Measurements from ENCODE around the gene BRD4.

Gene BRD4

DNA sequence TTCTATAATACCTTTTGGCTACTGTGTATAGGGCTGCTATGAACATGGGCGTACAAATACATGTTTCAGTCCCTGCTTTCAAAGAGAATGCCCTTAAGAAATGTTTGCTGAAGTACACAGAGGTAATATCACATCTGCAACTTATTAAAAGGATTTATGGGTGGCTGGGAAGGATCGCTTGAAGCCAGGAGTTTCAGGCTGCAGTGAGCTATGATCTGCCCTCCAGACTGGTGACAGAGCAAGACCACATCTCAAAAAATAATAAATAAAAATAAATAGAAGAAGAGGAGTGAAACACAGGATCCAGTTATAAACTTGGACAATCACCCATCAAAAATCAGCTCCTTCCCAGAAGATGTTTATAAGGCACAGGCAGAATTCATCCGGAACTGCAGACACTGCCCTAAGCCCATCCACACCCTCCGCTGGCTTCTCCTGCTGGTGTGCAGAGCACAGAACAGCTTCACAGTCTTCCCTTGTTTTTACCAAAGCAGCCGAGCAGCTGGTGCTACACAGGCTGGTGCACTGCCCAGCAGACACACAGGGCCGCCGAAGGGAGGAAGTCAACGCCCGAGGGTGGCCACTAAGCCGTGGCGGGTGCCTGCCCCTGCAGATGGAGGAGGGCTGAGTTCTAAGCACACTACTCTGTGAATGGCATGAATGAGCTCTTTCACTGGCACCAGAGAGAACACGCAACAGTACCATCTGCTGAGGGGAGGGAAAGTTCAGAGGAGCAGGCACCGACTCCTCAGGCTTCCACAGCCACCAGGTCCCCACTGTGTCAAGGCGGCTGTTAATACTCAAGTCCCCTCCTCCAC lies 44.0 kb downstream of the BRD4 start:
- DNase-seq = peak; percentile 80

DNA sequence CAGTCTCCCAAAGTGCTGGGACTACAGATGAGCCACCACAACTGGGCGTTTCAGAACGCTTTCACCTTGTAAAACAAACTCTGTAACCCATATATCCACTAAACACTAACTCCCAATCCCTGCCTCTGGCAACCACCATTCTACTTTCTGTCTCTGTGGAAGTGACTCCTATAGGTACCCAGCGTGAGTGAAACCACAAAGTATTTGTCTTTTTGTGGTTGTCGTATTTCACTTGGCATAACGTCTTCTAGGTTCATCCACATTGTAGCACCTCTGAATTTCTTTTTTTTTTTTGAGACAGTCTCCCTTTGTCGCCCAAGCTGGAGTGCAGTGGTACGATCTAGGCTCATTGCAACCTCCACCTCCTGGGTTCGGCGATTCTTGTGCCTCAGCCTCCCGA lies 44.8 kb downstream of the BRD4 start:
- no peak for DNase-seq

DNA sequence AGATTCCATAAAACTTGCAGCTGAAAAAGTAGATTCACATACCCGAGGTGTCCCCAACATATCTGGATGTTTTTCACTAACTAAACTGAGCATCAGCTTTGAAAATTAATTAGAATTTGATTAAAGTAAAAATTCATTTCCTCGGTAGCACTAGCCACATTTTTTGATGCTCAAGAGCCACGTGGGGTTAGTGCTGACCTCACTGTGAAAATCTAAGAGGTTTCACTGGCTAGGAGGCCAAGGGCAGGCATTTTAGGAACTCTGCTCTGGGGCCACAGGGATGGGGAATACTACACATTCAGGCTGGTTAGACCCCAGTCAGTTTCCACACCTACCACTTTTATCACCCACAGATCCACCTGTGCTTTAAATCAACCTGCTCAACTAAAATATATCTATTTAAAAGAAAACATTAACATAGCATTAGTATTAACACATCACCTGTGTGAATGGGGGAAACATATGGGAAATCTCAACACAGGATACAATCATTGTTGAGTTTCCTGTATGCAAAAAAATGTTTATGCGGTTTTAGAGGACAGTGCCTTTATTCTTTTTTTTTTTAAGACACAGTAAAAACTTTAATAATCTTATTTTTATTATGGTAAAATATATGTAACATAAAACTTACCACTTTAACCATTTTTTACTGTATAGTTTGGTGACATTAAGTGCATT lies 45.5 kb downstream of the BRD4 start:
- no peak for DNase-seq

DNA sequence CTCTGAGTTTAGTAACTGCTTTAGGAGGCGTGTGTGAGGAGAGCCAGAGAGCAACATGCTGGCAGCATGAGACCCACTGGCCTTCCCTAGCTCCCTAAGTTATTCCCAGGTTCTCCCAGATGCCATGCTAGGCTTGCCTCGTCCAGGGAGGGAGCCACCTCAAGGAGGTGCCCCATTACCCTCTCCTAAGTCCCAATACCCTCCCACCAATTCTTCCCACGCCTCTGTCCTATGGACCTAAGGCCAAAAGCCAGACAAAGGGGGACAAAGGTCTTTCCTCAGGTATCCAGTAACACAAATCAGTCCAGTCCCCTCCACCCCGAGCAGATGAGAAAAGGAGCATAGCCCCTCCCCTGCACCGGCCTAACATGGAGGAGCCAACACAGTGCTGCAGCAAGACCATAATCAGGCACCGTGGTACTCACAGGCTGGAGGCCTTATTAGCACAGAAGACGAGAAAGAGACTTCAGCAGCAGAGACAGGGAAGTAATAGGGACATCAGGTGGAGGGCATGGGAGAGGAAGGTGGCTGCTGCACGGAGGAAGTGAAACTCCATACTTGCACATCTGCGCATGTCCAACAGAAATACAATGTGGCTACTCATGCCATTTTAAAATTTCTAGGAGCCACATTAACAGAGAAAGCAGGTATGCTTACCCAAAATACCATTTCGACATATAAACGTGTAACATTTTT lies 46.3 kb downstream of the BRD4 start:
- DNase-seq = no peak

DNA sequence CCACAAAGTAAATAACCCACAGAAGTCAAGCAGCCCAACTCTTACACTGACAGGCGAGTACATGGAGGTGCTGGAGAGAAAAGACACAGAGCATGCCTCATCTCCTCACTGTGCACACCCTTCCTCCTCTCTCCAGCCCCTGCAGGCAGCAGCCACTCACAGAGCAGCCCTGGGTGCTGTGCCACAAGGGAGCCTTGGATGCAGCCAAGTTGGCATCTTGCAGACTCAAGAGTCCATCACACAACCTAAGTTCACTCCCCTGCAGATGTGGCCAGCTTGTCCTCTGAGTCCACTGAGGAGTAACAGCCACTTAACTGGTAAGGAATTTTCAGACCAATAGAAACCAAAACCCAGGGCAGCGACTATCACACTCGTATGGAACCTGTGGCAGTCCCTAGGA lies 47.4 kb downstream of the BRD4 start:
- no peak for DNase-seq

DNA sequence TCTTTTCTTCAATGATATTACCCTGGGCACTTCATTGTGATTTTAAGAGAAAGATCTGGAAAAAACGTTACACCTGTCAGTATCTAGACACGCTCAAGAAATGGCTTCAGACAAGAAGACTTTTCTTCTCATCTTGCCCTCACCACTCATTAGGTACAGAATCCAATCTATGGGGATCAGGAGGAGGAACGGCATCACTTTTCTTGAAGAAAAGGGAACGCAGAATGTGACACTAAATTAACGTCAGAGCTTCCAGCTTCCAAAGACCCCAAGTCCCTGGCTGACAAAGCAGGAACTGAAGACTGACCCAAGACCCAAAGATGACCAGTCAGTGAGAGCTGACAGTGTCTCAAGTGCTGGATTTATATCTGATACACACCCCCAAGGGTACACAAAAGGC lies 48.2 kb downstream of the BRD4 start:
- no peak for DNase-seq

DNA sequence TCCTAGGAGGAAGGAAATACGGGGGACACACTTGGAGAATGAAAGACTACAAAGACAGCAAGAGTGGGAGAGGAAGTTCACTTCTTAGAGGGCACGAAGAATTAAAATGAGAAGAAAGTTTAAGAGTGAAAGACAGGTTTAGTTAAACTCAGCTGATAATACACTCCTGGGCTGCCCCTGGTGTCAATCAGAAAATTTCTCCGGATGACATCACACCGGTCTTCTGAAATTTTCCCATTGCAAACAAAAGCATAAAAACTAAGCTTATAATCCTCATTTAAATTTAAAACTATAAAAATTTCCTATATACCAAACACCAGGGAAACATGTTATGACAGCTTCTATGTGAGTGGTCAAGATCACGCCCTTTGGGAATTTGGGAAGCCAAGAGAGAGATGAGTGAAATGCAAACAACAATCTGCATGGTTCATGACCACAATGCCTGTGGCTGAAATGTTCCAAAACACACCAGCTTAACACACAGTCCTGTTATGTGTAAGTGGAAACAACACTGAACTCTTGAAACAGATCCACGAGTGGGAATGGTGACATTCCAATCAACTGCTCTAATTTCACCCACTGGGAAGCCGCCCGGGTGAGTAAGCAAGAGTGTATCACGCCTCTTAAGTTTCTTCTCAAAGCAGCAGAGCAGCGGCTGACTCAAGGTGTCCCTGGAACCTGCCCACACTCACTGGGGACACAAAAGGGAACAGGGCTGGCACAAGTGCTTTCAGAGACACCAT lies 49.0 kb downstream of the BRD4 start:
- DNase-seq = no peak

DNA sequence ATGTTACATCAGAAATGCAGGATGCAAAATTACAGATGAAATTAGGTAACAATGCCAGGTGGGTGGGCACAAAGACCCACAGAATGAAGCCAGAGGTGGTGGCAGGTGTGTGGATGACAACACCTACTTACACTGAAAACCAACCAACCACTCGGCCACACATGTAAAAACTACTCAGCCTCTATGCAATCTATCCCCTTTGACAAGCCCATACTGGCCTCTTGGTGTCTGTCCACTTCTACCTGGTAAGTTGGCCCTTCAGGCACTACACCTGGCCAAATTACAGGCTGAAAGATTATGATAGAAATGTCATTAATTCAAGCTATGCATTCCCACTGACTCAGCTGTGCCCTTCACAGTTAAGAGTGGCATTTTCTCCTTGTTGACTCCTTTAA lies 50.0 kb downstream of the BRD4 start:
- DNase-seq = no peak

DNA sequence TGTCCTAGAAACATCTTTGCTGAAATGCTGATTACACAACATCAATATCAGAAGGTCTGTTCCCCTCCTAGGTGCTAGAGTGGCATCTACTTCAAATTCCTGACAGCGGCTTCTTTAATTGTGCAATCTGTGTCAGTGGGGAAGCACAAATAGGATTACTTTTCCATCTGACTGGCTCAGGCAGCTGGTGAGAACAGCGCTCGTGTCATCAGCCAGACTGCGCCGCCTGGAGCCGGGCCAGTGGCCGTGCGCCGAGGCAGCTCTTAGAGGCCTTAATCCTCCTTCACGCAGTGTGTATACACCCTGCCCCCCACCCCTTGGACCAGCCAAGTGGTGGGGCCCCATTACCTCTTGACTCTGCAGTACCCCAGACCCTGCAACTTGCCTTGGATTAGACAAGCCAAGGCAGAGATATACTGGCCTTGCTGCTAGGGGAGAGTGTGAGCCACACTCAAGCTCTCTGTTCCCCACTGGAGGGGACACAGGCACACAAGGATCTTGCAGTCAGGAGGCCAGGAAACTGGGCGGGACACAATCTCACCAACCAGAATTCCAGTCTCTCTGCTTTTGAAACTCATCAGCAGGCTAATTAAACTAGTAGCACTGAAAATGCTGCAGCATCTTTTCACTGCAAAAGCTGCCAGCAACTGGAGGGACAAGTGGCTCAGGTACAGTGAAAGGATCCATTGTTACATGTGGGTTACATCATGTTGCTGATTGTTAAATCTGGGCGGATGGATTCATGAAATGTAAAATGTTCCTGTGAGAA lies 51.2 kb downstream of the BRD4 start:
- peak; percentile 81 for DNase-seq

DNA sequence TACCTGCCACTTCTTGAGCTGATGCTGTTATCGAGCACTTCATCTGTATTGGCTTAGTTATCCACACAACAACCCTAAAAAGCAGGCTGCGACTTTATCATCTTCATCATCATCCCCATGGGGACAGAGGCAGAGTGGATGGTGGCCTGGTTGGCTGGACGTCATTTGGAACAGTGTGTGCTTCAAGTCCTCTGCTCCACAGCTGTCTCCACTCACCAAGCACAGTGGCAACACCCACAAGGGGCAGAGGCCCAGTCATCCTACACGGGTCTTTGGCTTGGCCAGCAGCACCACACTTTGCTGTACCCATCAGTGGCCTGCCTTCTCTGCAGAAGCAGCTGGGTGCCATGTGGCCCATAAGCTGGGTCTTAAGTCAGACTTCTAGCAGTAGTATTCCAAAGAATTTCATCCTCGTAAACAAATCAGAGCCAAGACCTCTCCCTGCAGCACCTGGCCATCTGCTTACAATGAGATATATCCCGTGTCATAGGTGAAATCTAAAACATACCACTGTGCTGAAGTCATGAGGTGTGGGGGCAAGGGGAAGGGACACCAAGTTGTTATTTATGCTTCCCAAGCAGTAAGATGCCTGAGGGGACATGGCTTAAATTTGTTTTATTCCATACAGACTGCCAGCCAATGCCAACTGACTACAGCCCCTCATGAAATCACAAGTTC lies 52.2 kb downstream of the BRD4 start:
- DNase-seq = no peak

DNA sequence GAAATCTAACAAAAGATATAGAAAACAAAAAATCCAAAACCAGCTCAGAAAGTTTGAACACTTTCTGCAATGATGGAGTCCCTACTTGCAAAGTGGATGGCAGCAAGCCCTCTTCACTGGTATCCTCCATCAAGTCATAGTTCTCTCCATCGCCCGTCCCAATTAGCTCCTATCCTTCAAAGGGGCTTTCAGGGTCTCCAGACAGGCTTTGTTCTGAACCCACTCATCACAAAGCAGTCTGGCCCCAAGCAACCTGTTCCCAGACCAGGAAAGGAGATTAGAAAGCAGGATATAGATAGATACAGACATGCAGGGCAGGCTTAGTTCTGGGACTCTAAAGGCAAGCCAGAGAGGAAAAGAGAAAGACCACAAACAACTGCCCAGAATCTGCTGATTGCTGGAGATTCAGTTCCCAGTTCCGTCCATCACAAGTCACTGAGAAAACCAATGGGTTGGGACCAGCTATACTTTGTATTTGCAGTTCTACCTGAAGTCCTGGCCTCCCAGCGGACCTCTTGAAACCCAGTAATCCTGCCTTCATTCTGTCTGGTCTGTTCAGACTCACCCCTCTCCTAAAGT lies 52.9 kb downstream of the BRD4 start:
- DNase-seq = no peak

DNA sequence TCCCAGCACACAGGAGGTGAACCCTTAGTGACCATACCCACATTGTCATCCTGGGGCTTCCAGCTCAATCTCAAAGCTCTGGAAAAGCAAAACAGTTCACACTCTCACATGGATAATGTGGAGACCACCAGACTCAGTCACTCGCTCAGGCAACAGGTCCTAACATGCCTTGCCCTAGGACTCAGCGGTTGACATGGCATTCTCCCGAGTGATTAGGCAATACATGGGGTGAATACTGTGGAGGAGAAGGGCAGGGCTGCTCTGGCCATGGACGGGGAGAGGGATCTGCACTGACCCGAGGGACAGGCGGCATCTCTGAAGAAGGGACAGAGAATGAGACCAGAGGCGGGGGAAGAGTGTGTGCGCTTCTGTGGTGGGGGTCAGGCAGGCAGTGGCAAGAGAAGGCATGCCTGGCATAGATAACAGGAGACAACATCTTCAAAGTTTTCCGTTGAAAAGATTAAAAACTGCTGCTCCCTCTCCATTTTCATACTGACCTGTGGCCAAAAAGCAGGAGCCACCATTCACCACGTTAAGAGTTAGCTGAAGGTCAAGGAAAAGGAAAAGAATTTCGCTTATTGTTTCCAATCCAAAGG lies 55.6 kb downstream of the BRD4 start:
- DNase-seq = no peak

DNA sequence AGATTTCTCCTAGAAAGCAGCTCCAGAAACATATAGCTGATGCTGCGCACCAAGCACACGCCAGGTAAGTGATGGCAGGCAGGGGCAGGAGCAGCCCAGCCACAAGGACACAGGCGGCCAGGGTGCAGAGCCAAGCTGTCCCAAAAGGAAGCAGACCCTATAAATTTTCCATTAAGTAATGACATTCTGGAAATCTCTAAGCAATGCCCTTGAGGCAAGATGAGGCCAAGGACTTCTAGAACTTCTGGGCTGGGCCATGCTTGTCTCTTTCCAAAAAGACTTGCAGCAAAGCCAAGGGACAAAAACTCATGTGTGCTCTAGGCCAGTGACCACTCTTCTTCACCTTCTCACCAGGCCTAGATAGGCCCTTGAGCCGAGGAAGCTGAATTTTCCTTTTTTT lies 57.9 kb downstream of the BRD4 start:
- no peak for DNase-seq

DNA sequence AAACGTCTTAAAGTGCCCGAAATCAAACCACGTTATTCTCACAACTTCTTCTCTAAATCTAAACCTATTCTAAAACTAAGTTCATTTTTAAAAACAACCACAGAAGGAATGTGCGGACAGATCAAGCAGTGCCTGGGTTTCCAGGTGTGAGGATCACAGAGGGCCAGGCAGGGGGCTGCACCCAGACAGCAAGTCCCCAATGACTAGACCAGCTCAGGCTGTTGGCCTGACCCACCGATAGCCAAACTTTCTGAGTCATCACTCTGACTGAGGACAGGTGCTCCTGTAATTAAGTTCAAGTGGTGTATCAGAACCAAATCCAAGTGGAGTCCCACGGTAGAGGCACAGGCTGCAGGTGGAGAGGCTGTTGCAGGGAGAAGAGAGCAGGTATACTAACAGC lies 62.5 kb downstream of the BRD4 start:
- DNase-seq = no peak

DNA sequence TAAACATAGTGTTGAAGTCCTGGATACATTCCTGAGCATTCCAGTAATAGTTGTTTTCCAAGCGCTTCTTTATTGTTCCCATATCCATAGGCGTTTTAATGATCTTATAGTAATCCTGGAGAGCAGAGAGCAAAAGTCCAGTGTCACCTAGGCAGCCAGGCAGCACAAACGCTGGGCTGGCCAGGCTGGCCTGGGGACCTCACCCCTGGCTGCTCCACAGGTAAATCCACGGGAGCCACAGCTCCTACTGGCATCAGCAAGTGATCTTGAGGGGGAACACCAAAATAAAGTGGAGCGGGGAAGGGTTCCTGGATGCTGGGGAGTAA lies 63.4 kb downstream of the BRD4 start:
- DNase-seq = no peak

DNA sequence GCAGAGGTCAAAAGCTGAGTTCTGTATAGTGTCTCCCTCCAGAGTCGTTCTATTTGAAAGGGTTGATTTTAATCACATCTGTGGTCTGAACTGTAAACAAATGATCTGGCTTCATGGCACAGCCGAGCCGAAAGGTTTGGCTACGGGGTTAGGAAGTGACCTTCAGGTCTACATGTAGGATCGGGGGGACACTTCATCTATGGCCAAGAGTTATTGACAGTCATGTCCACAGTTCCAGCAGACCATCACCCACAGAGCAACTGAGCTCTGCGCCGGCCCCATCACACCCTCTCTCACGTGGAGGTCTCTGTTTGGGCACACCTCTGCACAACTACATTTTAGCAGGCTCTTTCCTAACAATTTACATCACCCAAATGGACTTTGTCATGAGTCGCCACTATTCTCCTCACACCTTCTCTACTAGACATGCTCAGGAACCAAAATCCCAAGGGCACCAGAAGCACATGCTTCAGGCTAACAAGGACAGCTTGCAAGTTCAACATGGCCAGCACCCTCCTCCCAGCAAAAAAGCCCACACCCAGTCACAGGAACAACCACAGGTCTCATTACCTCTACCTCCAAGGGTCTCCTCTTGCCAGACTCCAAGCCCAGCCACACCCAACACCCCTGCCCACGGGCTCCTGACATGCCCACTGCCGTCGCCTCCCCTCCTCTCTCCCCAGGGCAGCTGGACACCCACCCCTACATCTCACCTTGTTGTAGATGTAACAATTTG lies 64.0 kb downstream of the BRD4 start:
- DNase-seq = no peak

DNA sequence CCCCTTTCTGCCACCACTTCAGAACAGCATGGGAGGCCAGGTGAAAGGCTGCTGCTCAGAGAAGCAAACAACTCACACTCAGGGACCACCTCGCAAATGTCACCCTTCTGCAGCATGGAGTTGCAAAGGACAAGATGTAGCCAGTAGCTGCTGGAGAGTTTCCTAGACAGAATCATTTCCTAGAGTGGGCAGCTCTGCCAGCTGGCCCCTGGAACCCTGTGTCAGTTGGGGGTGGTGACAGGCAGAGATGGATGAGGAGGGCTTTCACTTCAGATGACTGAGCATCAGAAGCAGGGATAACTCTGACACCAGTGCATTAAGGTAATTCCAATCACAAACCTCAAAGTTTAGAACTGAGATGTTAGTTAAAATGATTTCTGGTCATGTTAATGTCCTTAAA lies 65.7 kb downstream of the BRD4 start:
- no peak for DNase-seq

DNA sequence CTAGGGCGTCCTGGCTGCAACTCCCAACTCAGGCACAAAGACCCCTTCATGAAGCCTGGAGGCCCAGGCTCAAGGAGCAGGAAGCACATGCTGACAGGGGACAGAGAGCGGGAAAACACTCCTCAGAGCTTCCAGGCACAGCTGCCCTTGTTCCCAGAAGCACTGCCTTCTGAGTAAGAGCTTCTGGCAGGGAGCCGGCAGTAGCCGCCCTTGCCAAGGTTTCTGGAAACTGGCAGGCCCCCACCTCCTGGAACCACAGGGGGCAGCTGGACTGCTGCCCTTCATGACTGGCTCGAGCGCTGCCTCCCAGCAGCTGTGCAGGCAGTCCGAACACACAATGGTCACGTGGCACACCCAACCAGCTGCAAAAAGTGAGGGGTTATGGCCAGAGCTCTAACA lies 66.5 kb downstream of the BRD4 start:
- peak; percentile 9 for DNase-seq

DNA sequence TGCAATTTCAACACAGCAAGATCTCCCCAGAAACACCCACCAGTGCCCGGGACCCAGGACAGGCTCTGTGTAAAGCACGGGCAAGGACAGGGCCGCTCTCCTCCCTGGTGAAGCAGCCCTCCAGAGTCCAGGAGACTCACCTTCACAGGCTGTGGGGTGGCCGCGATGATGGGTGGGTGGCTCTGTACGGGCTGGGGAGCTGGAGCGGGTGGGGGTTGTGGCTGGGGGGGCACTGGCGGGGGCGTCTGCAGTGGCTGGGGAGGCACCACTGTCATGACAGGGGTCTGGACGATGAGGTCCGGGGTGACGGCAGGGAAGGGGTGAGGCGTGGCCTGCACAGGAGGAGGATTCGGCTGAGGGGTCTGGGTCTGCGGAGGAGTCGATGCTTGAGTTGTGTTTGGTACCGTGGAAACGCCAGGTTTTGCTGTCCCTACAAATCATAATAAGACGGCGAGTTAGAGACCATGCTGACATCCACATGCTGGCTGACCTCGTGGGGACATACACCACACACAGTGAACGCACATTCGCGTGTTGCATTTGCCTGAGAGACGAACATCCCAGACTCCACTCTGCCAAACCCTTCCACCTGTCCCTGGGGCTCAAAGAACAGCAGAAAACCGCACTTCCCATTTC lies 67.0 kb downstream of the BRD4 start:
- no peak for DNase-seq

DNA sequence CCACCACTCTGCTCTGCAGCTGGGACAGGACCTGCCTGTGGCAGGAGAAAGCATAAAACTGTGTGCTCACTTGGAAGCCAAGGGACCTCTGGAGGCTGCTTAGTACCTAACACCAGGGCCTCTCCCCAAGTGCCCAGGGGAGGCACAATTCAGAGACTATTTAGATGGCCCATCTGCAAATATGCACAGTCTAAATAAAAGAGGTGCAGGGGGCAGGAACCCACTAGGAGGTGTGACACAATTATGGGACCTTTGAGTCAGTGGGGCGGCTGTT lies 67.5 kb downstream of the BRD4 start:
- DNase-seq = no peak

Measured in NCI-H1694 (cell line).